Measurements from ENCODE around the gene STAB1. TPM values are rescaled to one million over a fixed set of nuclear protein-coding genes. Genes with fewer than 3 reads are reported as not detected.

STAB1 gene
- total RNA-seq, 8 experiments from 2014 or later = 0.11 to 2.0 (median 0.41) TPM

- H3K4me1 ChIP-seq (replicated peaks in 1 of 2) = peaks cover 9 to 23% of the 10 kb centered on the region in 2 donors
- peak in 4 of 8 experiments; percentile 1 to 6 (median 4) for ATAC-seq (replicated peaks in 6 of 8)
- no peak overlapping the region for H3K4me3 ChIP-seq
- in situ Hi-C loops (cut with MboI; ENCODE audit: low pct_unique_long_range_greater_than_20kb in 2 of 9, low sequenced_read_pairs in 9 of 9, unreplicated experiment in 9 of 9) = no loop called here
- WGBS, 10 experiments = 66 to 100% (median 90%) methylated on average over 1 to 7 of the region's 14 CpGs; no CpG with 5 or more reads in 5 of the 10 experiments
- no peak overlapping the region for H3K27ac ChIP-seq
Observed at GRCh38 chr3:52483081-52483480, 12.1 kb upstream of the STAB1 start.

GRCh38 chr3:52483577-52484381 lies 11.4 kb upstream of the STAB1 start:
- Histone ChIP-seq H3K4me1 (replicated peaks in 1 of 2) (peaks cover 9 to 23% of the 10 kb centered on the region in 2 donors), H3K27ac (peak overlapping the region in 1 of 2 donors; percentile 15), H3K4me3 (no peak overlapping the region)
- in situ Hi-C loops (cut with MboI; ENCODE audit: low pct_unique_long_range_greater_than_20kb in 2 of 9, low sequenced_read_pairs in 9 of 9, unreplicated experiment in 9 of 9) = no loop called here
- peak in 7 of 8 experiments; percentile 10 to 66 (median 34) for ATAC-seq (replicated peaks in 6 of 8)
- 0 to 78% (median 48%) methylated on average over 1 to 9 of the region's 13 CpGs for WGBS, 10 experiments

GRCh38 chr3:52484680-52485461 lies 10.3 kb upstream of the STAB1 start:
- no peak overlapping the region for H3K27ac ChIP-seq
- peaks cover 9 to 23% of the 10 kb centered on the region in 2 donors for H3K4me1 ChIP-seq (replicated peaks in 1 of 2)
- 60 to 100% (median 85%) methylated on average over 1 to 4 of the region's 10 CpGs; no CpG with 5 or more reads in 5 of the 10 experiments for WGBS, 10 experiments
- peak in 1 of 8 experiments; percentile 71 for ATAC-seq (replicated peaks in 6 of 8)
- no peak overlapping the region for H3K4me3 ChIP-seq
- in situ Hi-C loops (cut with MboI; ENCODE audit: low pct_unique_long_range_greater_than_20kb in 2 of 9, low sequenced_read_pairs in 9 of 9, unreplicated experiment in 9 of 9) = no loop called here

GRCh38 chr3:52487050-52487787 lies 7.9 kb upstream of the STAB1 start:
- peak in 3 of 8 experiments; percentile 7 to 13 (median 12) for ATAC-seq (replicated peaks in 6 of 8)
- WGBS, 10 experiments = 67 to 100% (median 100%) methylated on average over 1 to 4 of the region's 31 CpGs; no CpG with 5 or more reads in 6 of the 10 experiments
- in situ Hi-C loops (cut with MboI; ENCODE audit: low pct_unique_long_range_greater_than_20kb in 2 of 9, low sequenced_read_pairs in 9 of 9, unreplicated experiment in 9 of 9) = no loop called here
- H3K4me3 ChIP-seq = no peak overlapping the region
- H3K27ac ChIP-seq = no peak overlapping the region
- peaks cover 9 to 23% of the 10 kb centered on the region in 2 donors for H3K4me1 ChIP-seq (replicated peaks in 1 of 2)

- Histone ChIP-seq H3K4me1 (replicated peaks in 1 of 2) (peaks cover 9 to 21% of the 10 kb centered on the region in 2 donors), H3K27ac (no peak overlapping the region), H3K4me3 (no peak overlapping the region)
- peak in 3 of 8 experiments; percentile 4 to 13 (median 9) for ATAC-seq (replicated peaks in 6 of 8)
- WGBS, 10 experiments = 96 to 100% (median 98%) methylated on average over 3 to 31 of the region's 59 CpGs; no CpG with 5 or more reads in 6 of the 10 experiments
- in situ Hi-C loops (cut with MboI; ENCODE audit: low pct_unique_long_range_greater_than_20kb in 2 of 9, low sequenced_read_pairs in 9 of 9, unreplicated experiment in 9 of 9) = no loop called here
Observed at GRCh38 chr3:52487788-52488691, 7.1 kb upstream of the STAB1 start.

GRCh38 chr3:52488746-52489145 lies 6.4 kb upstream of the STAB1 start:
- Histone ChIP-seq H3K27ac (no peak overlapping the region), H3K4me3 (no peak overlapping the region), H3K4me1 (replicated peaks in 1 of 2) (peaks cover 4 to 14% of the 10 kb centered on the region in 2 donors)
- in situ Hi-C loops (cut with MboI; ENCODE audit: low pct_unique_long_range_greater_than_20kb in 2 of 9, low sequenced_read_pairs in 9 of 9, unreplicated experiment in 9 of 9) = no loop called here
- no peak for ATAC-seq (replicated peaks in 6 of 8)
- WGBS, 10 experiments = 89% methylated on average over 1 of the region's 3 CpGs; no CpG with 5 or more reads in 9 of the 10 experiments

GRCh38 chr3:52489453-52489852 lies 5.7 kb upstream of the STAB1 start:
- WGBS, 10 experiments = 89 to 98% methylated on average over 8 of the region's 18 CpGs; no CpG with 5 or more reads in 8 of the 10 experiments
- Histone ChIP-seq H3K4me3 (no peak overlapping the region), H3K27ac (no peak overlapping the region), H3K4me1 (replicated peaks in 1 of 2) (peaks cover 0 to 7% of the 10 kb centered on the region in 2 donors)
- no peak for ATAC-seq (replicated peaks in 6 of 8)
- in situ Hi-C loops (cut with MboI; ENCODE audit: low pct_unique_long_range_greater_than_20kb in 2 of 9, low sequenced_read_pairs in 9 of 9, unreplicated experiment in 9 of 9) = no loop called here

- H3K4me3 ChIP-seq = no peak overlapping the region
- 50 to 100% (median 100%) methylated on average over 1 to 8 of the region's 22 CpGs; no CpG with 5 or more reads in 1 of the 10 experiments for WGBS, 10 experiments
- no peaks in the 10 kb centered on the region for H3K4me1 ChIP-seq (replicated peaks in 1 of 2)
- in situ Hi-C loops (cut with MboI; ENCODE audit: low pct_unique_long_range_greater_than_20kb in 2 of 9, low sequenced_read_pairs in 9 of 9, unreplicated experiment in 9 of 9) = no loop called here
- no peak overlapping the region for H3K27ac ChIP-seq
- ATAC-seq (replicated peaks in 6 of 8) = no peak
Observed at GRCh38 chr3:52490035-52490938, 4.9 kb upstream of the STAB1 start.

GRCh38 chr3:52490939-52491526 lies 4.1 kb upstream of the STAB1 start:
- in situ Hi-C loops (cut with MboI; ENCODE audit: low pct_unique_long_range_greater_than_20kb in 2 of 9, low sequenced_read_pairs in 9 of 9, unreplicated experiment in 9 of 9) = no loop called here
- Histone ChIP-seq H3K27ac (no peak overlapping the region), H3K4me3 (no peak overlapping the region), H3K4me1 (replicated peaks in 1 of 2) (no peaks in the 10 kb centered on the region)
- 40 to 100% (median 93%) methylated on average over 1 to 18 of the region's 23 CpGs; no CpG with 5 or more reads in 4 of the 10 experiments for WGBS, 10 experiments
- no peak for ATAC-seq (replicated peaks in 6 of 8)

- in situ Hi-C loops (cut with MboI; ENCODE audit: low pct_unique_long_range_greater_than_20kb in 2 of 9, low sequenced_read_pairs in 9 of 9, unreplicated experiment in 9 of 9) = no loop called here
- no peak overlapping the region for H3K4me3 ChIP-seq
- ATAC-seq (replicated peaks in 6 of 8) = no peak
- no peaks in the 10 kb centered on the region for H3K4me1 ChIP-seq (replicated peaks in 1 of 2)
- WGBS, 10 experiments = 80 to 100% (median 88%) methylated on average over 2 to 3 of the region's 21 CpGs; no CpG with 5 or more reads in 6 of the 10 experiments
- H3K27ac ChIP-seq = no peak overlapping the region
Observed at GRCh38 chr3:52492059-52492458, 3.1 kb upstream of the STAB1 start.
